DND-41 (cell line): ENCODE data around the gene MTR.

Experiments used
- EZH2 ChIP-seq: IDR thresholded peaks from 3 replicates; pipeline ENCODE4 v1.6.1; 2012; ENCODE audit warnings: borderline replicate concordance, low read depth, mild to moderate bottlenecking, moderate library complexity, low read length, inconsistent platforms; ENCODE audit not compliant: severe bottlenecking
- TF ChIP-seq, protein P1 (sequence below): IDR thresholded peaks from 2 replicates; pipeline ENCODE4 v1.5.1; 2012; ENCODE audit warnings: borderline replicate concordance, low read length, moderate library complexity, mild to moderate bottlenecking; ENCODE audit not compliant: poor library complexity, severe bottlenecking; ENCODE audit errors: extremely low read depth

GRCh38 chr1:236802264-236802663, 7.2 kb downstream of the MTR start:
- TF ChIP-seq, protein P1, sequence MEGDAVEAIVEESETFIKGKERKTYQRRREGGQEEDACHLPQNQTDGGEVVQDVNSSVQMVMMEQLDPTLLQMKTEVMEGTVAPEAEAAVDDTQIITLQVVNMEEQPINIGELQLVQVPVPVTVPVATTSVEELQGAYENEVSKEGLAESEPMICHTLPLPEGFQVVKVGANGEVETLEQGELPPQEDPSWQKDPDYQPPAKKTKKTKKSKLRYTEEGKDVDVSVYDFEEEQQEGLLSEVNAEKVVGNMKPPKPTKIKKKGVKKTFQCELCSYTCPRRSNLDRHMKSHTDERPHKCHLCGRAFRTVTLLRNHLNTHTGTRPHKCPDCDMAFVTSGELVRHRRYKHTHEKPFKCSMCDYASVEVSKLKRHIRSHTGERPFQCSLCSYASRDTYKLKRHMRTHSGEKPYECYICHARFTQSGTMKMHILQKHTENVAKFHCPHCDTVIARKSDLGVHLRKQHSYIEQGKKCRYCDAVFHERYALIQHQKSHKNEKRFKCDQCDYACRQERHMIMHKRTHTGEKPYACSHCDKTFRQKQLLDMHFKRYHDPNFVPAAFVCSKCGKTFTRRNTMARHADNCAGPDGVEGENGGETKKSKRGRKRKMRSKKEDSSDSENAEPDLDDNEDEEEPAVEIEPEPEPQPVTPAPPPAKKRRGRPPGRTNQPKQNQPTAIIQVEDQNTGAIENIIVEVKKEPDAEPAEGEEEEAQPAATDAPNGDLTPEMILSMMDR = no peak
- TF ChIP-seq EZH2 = no peak
